HEK293 (cell line): ENCODE measurements around the gene OPCML.
A peak's percentile ranks its signal among the peaks of the same experiment; 100 is the strongest.

Experiments used
- CTCF ChIA-PET: fragments of 350-600 bp; formaldehyde crosslinking; extraction: SDS; loops from one replicate; lab custom pipeline; 2021; ENCODE audit warnings: antibody characterized with exemption; lab: Yijun Ruan, JAX
- POLR2A ChIA-PET: fragments of 300-600 bp; formaldehyde crosslinking; extraction: SDS; loops from one replicate; lab custom pipeline; 2020; ENCODE audit warnings: antibody characterized with exemption, inconsistent platforms; lab: Yijun Ruan, JAX
- H3K27ac ChIP-seq: fragments of 200-500 bp; sonication (Bioruptor generic); 2 replicates; pipeline ENCODE4 v1.5.1; 2014; ENCODE audit warnings: low read depth, low read length, control low read depth, inconsistent platforms; ENCODE audit errors: extremely low read depth
- H3K36me3 ChIP-seq, 2 experiments: fragments of 200-500 bp in 1 of 2; sonication (Bioruptor generic) in 1 of 2; 1 replicate in 1 of 2; 2 replicates in 1 of 2; pipeline ENCODE4 v1.5.1; 2014 to 2017; ENCODE audit warnings: inconsistent platforms in 2 of 2, low read length in 2 of 2; ENCODE audit not compliant: control insufficient read depth in 2 of 2, insufficient read depth in 1 of 2
- H3K4me1 ChIP-seq: fragments of 200-500 bp; sonication (Bioruptor generic); 2 replicates; pipeline ENCODE4 v1.5.1; 2014; ENCODE audit warnings: mild to moderate bottlenecking, low read length, inconsistent platforms; ENCODE audit not compliant: control insufficient read depth, insufficient read depth
- H3K4me3 ChIP-seq: 2 replicates; pipeline ENCODE4 v1.5.1; 2011; ENCODE audit warnings: low read depth, mild to moderate bottlenecking, control low read depth, low read length, moderate library complexity
- H3K9me3 ChIP-seq: fragments of 200-500 bp; sonication (Bioruptor generic); 2 replicates; pipeline ENCODE4 v1.5.1; 2014; ENCODE audit warnings: low read depth, low read length, inconsistent platforms; ENCODE audit not compliant: control insufficient read depth, insufficient read depth
- BCL6B ChIP-seq: fragments of 450-650 bp; formaldehyde crosslinking; IDR thresholded peaks from 2 replicates; pipeline ENCODE4 v1.5.1; 2017; ENCODE audit warnings: missing biosample characterization, missing genetic modification characterization
- INSM2 ChIP-seq: fragments of 450-650 bp; formaldehyde crosslinking; IDR thresholded peaks from 2 replicates; pipeline ENCODE4 v1.5.1; 2016; ENCODE audit warnings: missing biosample characterization, missing genetic modification characterization
- REST ChIP-seq: fragments of 450-650 bp; formaldehyde crosslinking; IDR thresholded peaks from 2 replicates; pipeline ENCODE4 v1.5.1; 2016; ENCODE audit warnings: missing biosample characterization, missing genetic modification characterization
- TCF7L2 ChIP-seq: IDR thresholded peaks from 2 replicates; pipeline ENCODE4 v1.6.1; 2011; ENCODE audit warnings: low read depth, mild to moderate bottlenecking, inconsistent platforms, low read length, moderate library complexity, borderline replicate concordance
- ZNF10 ChIP-seq: fragments of 450-650 bp; formaldehyde crosslinking; IDR thresholded peaks from 2 replicates; pipeline ENCODE4 v1.5.1; 2017; ENCODE audit warnings: missing biosample characterization, missing genetic modification characterization
- ZNF169 ChIP-seq: fragments of 450-650 bp; formaldehyde crosslinking; IDR thresholded peaks from 2 replicates; pipeline ENCODE4 v1.5.1; 2016; ENCODE audit warnings: missing biosample characterization, missing genetic modification characterization
- ZNF202 ChIP-seq: fragments of 450-650 bp; formaldehyde crosslinking; IDR thresholded peaks from 2 replicates; pipeline ENCODE4 v1.5.1; 2016; ENCODE audit warnings: missing biosample characterization, missing genetic modification characterization, borderline replicate concordance
- ZNF26 ChIP-seq: fragments of 450-650 bp; formaldehyde crosslinking; IDR thresholded peaks from 2 replicates; pipeline ENCODE4 v1.5.1; 2016; ENCODE audit warnings: missing biosample characterization, missing genetic modification characterization
- ZNF292 ChIP-seq: fragments of 450-650 bp; formaldehyde crosslinking; IDR thresholded peaks from 2 replicates; pipeline ENCODE4 v1.5.1; 2016; ENCODE audit warnings: low read depth, missing biosample characterization, missing genetic modification characterization, borderline replicate concordance
- ZNF341 ChIP-seq: fragments of 450-650 bp; formaldehyde crosslinking; IDR thresholded peaks from 2 replicates; pipeline ENCODE4; 2016; ENCODE audit warnings: low read depth, missing biosample characterization, missing genetic modification characterization
- ZNF366 ChIP-seq: fragments of 450-650 bp; formaldehyde crosslinking; conservative IDR thresholded peaks from 2 replicates; pipeline ENCODE4 v1.5.1; 2016; ENCODE audit warnings: missing biosample characterization, missing genetic modification characterization
- ZNF37A ChIP-seq: fragments of 450-650 bp; IDR thresholded peaks from 2 replicates; pipeline ENCODE4 v1.5.1; 2018; ENCODE audit warnings: missing biosample characterization, missing genetic modification characterization
- ZNF394 ChIP-seq: fragments of 450-650 bp; formaldehyde crosslinking; IDR thresholded peaks from 2 replicates; pipeline ENCODE4 v1.5.1; 2016; ENCODE audit warnings: missing biosample characterization, missing genetic modification characterization, mild to moderate bottlenecking, moderate library complexity, borderline replicate concordance
- ZNF529 ChIP-seq: fragments of 450-650 bp; formaldehyde crosslinking; IDR thresholded peaks from 2 replicates; pipeline ENCODE4 v1.5.1; 2017; ENCODE audit warnings: missing genetic modification characterization, missing biosample characterization; ENCODE audit not compliant: insufficient replicate concordance
- ZNF701 ChIP-seq: fragments of 450-650 bp; formaldehyde crosslinking; IDR thresholded peaks from 2 replicates; pipeline ENCODE4 v1.5.1; 2016; ENCODE audit warnings: missing biosample characterization, missing genetic modification characterization
- ZSCAN16 ChIP-seq: fragments of 450-650 bp; formaldehyde crosslinking; IDR thresholded peaks from 2 replicates; pipeline ENCODE4 v1.5.1; 2016; ENCODE audit warnings: missing biosample characterization, missing genetic modification characterization
- ZSCAN5A ChIP-seq: fragments of 450-650 bp; formaldehyde crosslinking; IDR thresholded peaks from 2 replicates; pipeline ENCODE4 v1.5.1; 2016; ENCODE audit warnings: missing biosample characterization, missing genetic modification characterization

The OPCML gene

GRCh38 chr11:133021553-133021952 is 510.7 kb downstream of the OPCML start (continued):
- TF ChIP-seq BCL6B (tag by site-specific recombination): no peak

- POLR2A ChIA-PET: no interaction called here
- H3K9me3 ChIP-seq: no peaks in the 10 kb centered on the region
- H3K4me1 ChIP-seq: no peaks in the 10 kb centered on the region
- no peak overlapping the region for H3K4me3 ChIP-seq
- TF ChIP-seq ZNF37A (tag by site-specific recombination): no peak
- no peak for TF ChIP-seq INSM2 (tag by site-specific recombination)
- no peak for TF ChIP-seq ZSCAN16
- TF ChIP-seq ZNF26 (tag by site-specific recombination): no peak
- TF ChIP-seq ZNF701 (tag by site-specific recombination): no peak
- no peak for TF ChIP-seq ZNF202 (tag by site-specific recombination)
- no peak for TF ChIP-seq ZNF169
- no peak for TF ChIP-seq ZNF341 (tag by site-specific recombination)
- no peak for TF ChIP-seq ZNF529 (tag by site-specific recombination)
- TF ChIP-seq ZSCAN5A: no peak
- no peak for TF ChIP-seq ZNF366 (tag by site-specific recombination)
- no peak for TF ChIP-seq TCF7L2
- TF ChIP-seq ZNF292 (tag by site-specific recombination): no peak
- no peaks in the 10 kb centered on the region for H3K36me3 ChIP-seq
- no peak overlapping the region for H3K27ac ChIP-seq
- CTCF ChIA-PET: interaction anchor here (0.7 kb wide), 1 partner anchor 273 kb away, joined by 3 read pairs; no protein-coding TSS in a partner anchor
Measured at GRCh38 chr11:133020372-133020714, 512.0 kb downstream of the OPCML start.

- POLR2A ChIA-PET: no interaction called here
Measured at GRCh38 chr11:133019545-133020371, 512.5 kb downstream of the OPCML start.

More at GRCh38 chr11:133019545-133020371, 512.5 kb downstream of the OPCML start:
- no peaks in the 10 kb centered on the region for H3K9me3 ChIP-seq
- no peaks in the 10 kb centered on the region for H3K36me3 ChIP-seq
- CTCF ChIA-PET: interaction anchor here (0.6 to 0.7 kb wide), 2 partner anchors 175 to 273 kb away, joined by 3 read pairs; no protein-coding TSS in a partner anchor
- H3K4me1 ChIP-seq: no peaks in the 10 kb centered on the region
- TF ChIP-seq REST (tag by site-specific recombination): 0 out of 2 replicates have a peak, but pooled peaks have one; percentile 41
- TF ChIP-seq ZNF394 (tag by site-specific recombination): no peak
- no peak for TF ChIP-seq ZNF10 (tag by site-specific recombination)
- TF ChIP-seq, all 188 proteins: peak for 1
- Histone ChIP-seq H3K27ac (no peak overlapping the region), H3K4me3 (no peak overlapping the region)
